Mesenchymal stem cell (in vitro differentiated cells and primary cell): ENCODE measurements around the gene TBXA2R.

Source experiments
- DNase-seq: peaks from one replicate; pipeline ENCODE4 v3.0.0-alpha.2; 2013
- H2AFZ ChIP-seq: one replicate; pipeline ENCODE4 v1.6.1; 2013; ENCODE audit warnings: low read depth, mild to moderate bottlenecking, control low read depth, inconsistent platforms, low read length, moderate library complexity
- H2AK5ac ChIP-seq: 2 replicates; pipeline ENCODE4 v1.6.1; 2013; ENCODE audit warnings: low read length, moderate library complexity, mild to moderate bottlenecking, inconsistent platforms; ENCODE audit not compliant: severe bottlenecking
- H2BK120ac ChIP-seq: one replicate; pipeline ENCODE4 v1.6.1; 2013; ENCODE audit warnings: low read depth, mild to moderate bottlenecking, inconsistent platforms, low read length, moderate library complexity
- H2BK12ac ChIP-seq, 2 experiments: one replicate each; pipeline ENCODE4 v1.6.1; 2013; ENCODE audit warnings: inconsistent platforms in 2 of 2, low read length in 2 of 2, mild to moderate bottlenecking in 2 of 2, moderate library complexity in 2 of 2, control low read depth in 1 of 2
- H2BK15ac ChIP-seq: one replicate; pipeline ENCODE4 v1.6.1; 2013; ENCODE audit warnings: mild to moderate bottlenecking, low read depth, inconsistent platforms; ENCODE audit not compliant: poor library complexity, severe bottlenecking
- H2BK5ac ChIP-seq: 2 replicates; pipeline ENCODE4 v1.6.1; 2013; ENCODE audit warnings: low read depth, mild to moderate bottlenecking, low read length, control low read depth, inconsistent platforms; ENCODE audit not compliant: poor library complexity, severe bottlenecking
- H3K14ac ChIP-seq, 2 experiments: one replicate each; pipeline ENCODE4 v1.6.1; 2013; ENCODE audit warnings: inconsistent platforms in 2 of 2, low read length in 2 of 2, control low read depth in 1 of 2, mild to moderate bottlenecking in 1 of 2, moderate library complexity in 1 of 2
- H3K18ac ChIP-seq, 2 experiments: one replicate each; pipeline ENCODE4 v1.6.1; 2013; ENCODE audit warnings: inconsistent platforms in 2 of 2, low read length in 2 of 2, control low read depth in 1 of 2, low read depth in 1 of 2, mild to moderate bottlenecking in 1 of 2
- H3K23ac ChIP-seq, 2 experiments: one replicate each; pipeline ENCODE4 v1.6.1; 2013; ENCODE audit warnings: inconsistent platforms in 2 of 2, low read length in 2 of 2, mild to moderate bottlenecking in 2 of 2, moderate library complexity in 2 of 2, control low read depth in 1 of 2
- H3K27ac ChIP-seq: 2 replicates; pipeline ENCODE4 v1.5.1; 2013; ENCODE audit warnings: mild to moderate bottlenecking, moderate library complexity, low read length, control low read depth, inconsistent platforms; ENCODE audit not compliant: poor library complexity, severe bottlenecking
- H3K27me3 ChIP-seq, 2 experiments: 2 replicates each; pipeline versions ENCODE4 v1.6.1 to v1.7.0; 2013; ENCODE audit warnings: low read length in 2 of 2, mild to moderate bottlenecking in 2 of 2, moderate library complexity in 2 of 2, control low read depth in 1 of 2, inconsistent platforms in 1 of 2; ENCODE audit not compliant: control insufficient read depth in 1 of 2, insufficient read depth in 1 of 2
- H3K36me3 ChIP-seq, 2 experiments: 2 replicates each; pipeline versions ENCODE4 v1.6.1 to v1.7.0; 2013; ENCODE audit warnings: low read length in 2 of 2, control low read depth in 1 of 2, inconsistent platforms in 1 of 2, low read depth in 1 of 2, mild to moderate bottlenecking in 1 of 2; ENCODE audit not compliant: insufficient read depth in 2 of 2, control insufficient read depth in 1 of 2
- H3K4ac ChIP-seq, 2 experiments: one replicate each; pipeline ENCODE4 v1.6.1; 2013; ENCODE audit warnings: inconsistent platforms in 2 of 2, low read length in 2 of 2, mild to moderate bottlenecking in 2 of 2, moderate library complexity in 2 of 2, control low read depth in 1 of 2, low read depth in 1 of 2
- H3K4me1 ChIP-seq: 2 replicates; pipeline ENCODE4 v1.6.1; 2013; ENCODE audit warnings: low read depth, low read length, control low read depth; ENCODE audit not compliant: control insufficient read depth, insufficient read depth
- H3K4me2 ChIP-seq: 2 replicates; pipeline ENCODE4 v1.6.1; 2013; ENCODE audit warnings: low read length, mild to moderate bottlenecking, inconsistent platforms; ENCODE audit not compliant: poor library complexity, severe bottlenecking
- H3K4me3 ChIP-seq, 2 experiments: 2 replicates each; pipeline versions ENCODE4 v1.5.1 to v1.7.0; 2013; ENCODE audit warnings: low read length in 2 of 2, mild to moderate bottlenecking in 2 of 2, control low read depth in 1 of 2, low read depth in 1 of 2; ENCODE audit not compliant: insufficient read depth in 1 of 2
- H3K79me1 ChIP-seq: replicated peaks from 2 replicates; pipeline ENCODE4 v1.6.1; 2013; ENCODE audit warnings: mild to moderate bottlenecking, control low read depth, low read length, inconsistent platforms; ENCODE audit not compliant: poor library complexity, severe bottlenecking
- H3K9ac ChIP-seq: 2 replicates; pipeline ENCODE4 v1.7.0; 2013; ENCODE audit warnings: mild to moderate bottlenecking, low read length, moderate library complexity
- H3K9me3 ChIP-seq: 2 replicates; pipeline ENCODE4 v1.7.0; 2013; ENCODE audit warnings: mild to moderate bottlenecking, low read length; ENCODE audit not compliant: control insufficient read depth
- H4K8ac ChIP-seq: one replicate; pipeline ENCODE4 v1.6.1; 2013; ENCODE audit warnings: inconsistent platforms, mild to moderate bottlenecking, low read length, moderate library complexity
- H4K91ac ChIP-seq: one replicate; pipeline ENCODE4 v1.6.1; 2013; ENCODE audit warnings: mild to moderate bottlenecking, low read length, inconsistent platforms
- WGBS: methylation state at CpG from one replicate; pipeline ENCODE4 v1.1.7; 2013; ENCODE audit warnings: mixed read lengths; 5-methylcytosine and 5-hydroxymethylcytosine counted together

The TBXA2R gene

GRCh38 chr19:3618144-3618810 lies 11.6 kb upstream of the TBXA2R start:
- Histone ChIP-seq H3K9me3 (no peaks in the 10 kb centered on the region), H3K27me3 (no peaks in the 10 kb centered on the region), H4K91ac (no peak overlapping the region), H3K14ac (no peak overlapping the region), H2BK5ac (no peak overlapping the region), H2BK120ac (no peak overlapping the region), H3K79me1 (peaks cover 28% of the 10 kb centered on the region), H3K9ac (peak overlapping the region; percentile 77), H3K18ac (peak overlapping the region in 1 of 2 experiments; percentile 70), H3K27ac (no peak overlapping the region), H2AFZ (no peak overlapping the region), H3K4ac (no peak overlapping the region), H3K36me3 (peaks cover 36 to 93% of the 10 kb centered on the region in 2 experiments), H2AK5ac (no peak overlapping the region), H4K8ac (no peak overlapping the region), H2BK15ac (no peak overlapping the region), H2BK12ac (no peak overlapping the region), H3K4me3 (peak overlapping the region in 1 of 2 experiments; percentile 65), H3K23ac (no peak overlapping the region), H3K4me2 (no peak overlapping the region), H3K4me1 (peaks cover 12% of the 10 kb centered on the region)
- peak; percentile 68 for DNase-seq
- 68% methylated on average over 31 of the region's 31 CpGs for WGBS

GRCh38 chr19:3617463-3617862 lies 10.8 kb upstream of the TBXA2R start:
- Histone ChIP-seq H2BK120ac (no peak overlapping the region), H3K27ac (no peak overlapping the region), H3K18ac (no peak overlapping the region), H3K36me3 (peaks cover 32 to 94% of the 10 kb centered on the region in 2 experiments), H2AFZ (no peak overlapping the region), H3K4me2 (no peak overlapping the region), H3K79me1 (peaks cover 28% of the 10 kb centered on the region), H3K4ac (no peak overlapping the region), H4K91ac (no peak overlapping the region), H3K4me1 (peaks cover 12% of the 10 kb centered on the region), H2BK15ac (no peak overlapping the region), H3K23ac (no peak overlapping the region), H3K27me3 (no peaks in the 10 kb centered on the region), H2BK5ac (no peak overlapping the region), H4K8ac (no peak overlapping the region), H3K4me3 (no peak overlapping the region), H3K9me3 (no peaks in the 10 kb centered on the region), H3K14ac (no peak overlapping the region), H3K9ac (no peak overlapping the region), H2AK5ac (no peak overlapping the region), H2BK12ac (no peak overlapping the region)
- DNase-seq, result no peak
- 85% methylated on average over 19 of the region's 19 CpGs for WGBS

- Histone ChIP-seq H3K14ac (no peak overlapping the region), H2AK5ac (no peak overlapping the region), H3K9me3 (no peaks in the 10 kb centered on the region), H2BK5ac (no peak overlapping the region), H3K4me3 (no peak overlapping the region), H3K4me2 (no peak overlapping the region), H3K79me1 (peaks cover 20% of the 10 kb centered on the region), H2BK120ac (no peak overlapping the region), H4K91ac (no peak overlapping the region), H3K23ac (no peak overlapping the region), H3K18ac (no peak overlapping the region), H4K8ac (no peak overlapping the region), H3K4ac (no peak overlapping the region), H2AFZ (no peak overlapping the region), H3K27ac (no peak overlapping the region), H3K4me1 (peaks cover 12% of the 10 kb centered on the region), H3K36me3 (peaks cover 38 to 94% of the 10 kb centered on the region in 2 experiments), H3K9ac (no peak overlapping the region), H3K27me3 (no peaks in the 10 kb centered on the region), H2BK15ac (peak overlapping the region; percentile 32), H2BK12ac (no peak overlapping the region)
- WGBS, result 95% methylated on average over 26 of the region's 26 CpGs
- DNase-seq, result no peak
These were observed 9.0 kb upstream of the TBXA2R start for GRCh38 chr19:3615524-3616135.

- no peak for DNase-seq
- Histone ChIP-seq H2BK120ac (no peak overlapping the region), H3K23ac (no peak overlapping the region), H4K8ac (no peak overlapping the region), H2BK15ac (no peak overlapping the region), H3K27ac (no peak overlapping the region), H4K91ac (no peak overlapping the region), H3K9me3 (no peaks in the 10 kb centered on the region), H2BK12ac (no peak overlapping the region), H2BK5ac (no peak overlapping the region), H2AFZ (no peak overlapping the region), H3K9ac (no peak overlapping the region), H3K4me2 (no peak overlapping the region), H2AK5ac (no peak overlapping the region), H3K4me3 (no peak overlapping the region), H3K4me1 (peaks cover 15% of the 10 kb centered on the region), H3K36me3 (peaks cover 38 to 94% of the 10 kb centered on the region in 2 experiments), H3K4ac (no peak overlapping the region), H3K14ac (no peak overlapping the region), H3K18ac (no peak overlapping the region), H3K27me3 (no peaks in the 10 kb centered on the region), H3K79me1 (peaks cover 18% of the 10 kb centered on the region)
- WGBS, result 92% methylated on average over 17 of the region's 18 CpGs
These were observed 8.3 kb upstream of the TBXA2R start for GRCh38 chr19:3614858-3615505.
